Activated effector memory CD4-positive, alpha-beta T cell treated with anti-CD3 and anti-CD28 coated beads, Interleukin-2, amount 50 U/mL, for 16 hours (primary cell): Measurements from ENCODE around the gene STRN.
"Not testable (repeated sequence)": the region's sequence is repeated elsewhere in the genome, so short reads cannot be mapped to it uniquely, and the experiment has no call there.

ENCODE experiments used
- DNase-seq: peaks from one replicate; pipeline ENCODE4 v3.0.0-alpha.2; 2020

STRN gene

DNA sequence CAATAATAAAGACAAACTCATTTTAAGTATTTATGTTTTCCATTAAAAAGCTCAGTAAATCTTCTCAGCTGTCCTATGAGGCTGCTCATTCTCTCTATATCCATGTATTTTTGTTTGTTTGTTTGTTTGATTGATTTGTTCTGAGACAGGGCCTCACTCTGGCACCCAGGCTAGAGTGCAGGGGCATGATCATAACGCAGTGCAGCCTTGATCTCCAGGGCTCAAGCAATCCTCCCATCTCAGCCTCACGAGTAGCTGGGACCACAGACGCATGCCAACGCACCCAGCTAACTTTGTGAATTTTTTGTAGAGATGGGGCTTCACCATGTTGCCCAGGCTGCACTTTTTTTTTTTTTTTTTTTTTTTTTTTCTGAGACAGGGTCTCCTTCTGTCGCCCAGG is 5.6 kb downstream of the STRN start:
- no peak for DNase-seq

DNA sequence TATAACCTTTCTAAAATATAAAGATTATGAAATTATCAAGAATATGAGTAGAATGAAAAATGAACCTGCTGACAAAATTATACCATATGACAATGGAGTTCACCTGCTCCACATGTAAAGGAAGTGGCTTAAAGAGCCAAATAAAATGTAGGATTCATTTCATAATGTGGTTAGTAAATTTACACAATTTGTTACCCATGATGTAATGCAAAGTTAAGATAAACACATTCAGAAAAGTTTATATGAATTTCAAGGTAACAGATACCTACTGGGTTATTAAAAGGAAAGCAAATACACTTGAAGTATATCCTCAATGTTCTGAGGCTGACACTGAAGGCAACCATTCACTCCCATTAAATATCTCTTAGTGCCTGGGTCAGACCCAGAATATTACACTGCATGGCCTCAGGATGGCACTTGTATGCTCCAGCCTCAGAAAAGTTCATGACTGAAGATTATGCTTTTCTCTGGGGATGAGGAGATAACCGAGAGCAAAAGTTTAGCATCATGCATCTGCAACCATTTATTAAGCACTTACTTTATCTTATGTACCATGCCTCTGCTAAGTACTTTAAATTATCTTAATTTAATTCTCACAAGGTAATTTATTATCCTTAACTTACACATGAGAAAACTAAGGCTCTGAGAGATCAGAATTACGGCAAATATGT is 6.2 kb downstream of the STRN start:
- DNase-seq, result no peak

DNA sequence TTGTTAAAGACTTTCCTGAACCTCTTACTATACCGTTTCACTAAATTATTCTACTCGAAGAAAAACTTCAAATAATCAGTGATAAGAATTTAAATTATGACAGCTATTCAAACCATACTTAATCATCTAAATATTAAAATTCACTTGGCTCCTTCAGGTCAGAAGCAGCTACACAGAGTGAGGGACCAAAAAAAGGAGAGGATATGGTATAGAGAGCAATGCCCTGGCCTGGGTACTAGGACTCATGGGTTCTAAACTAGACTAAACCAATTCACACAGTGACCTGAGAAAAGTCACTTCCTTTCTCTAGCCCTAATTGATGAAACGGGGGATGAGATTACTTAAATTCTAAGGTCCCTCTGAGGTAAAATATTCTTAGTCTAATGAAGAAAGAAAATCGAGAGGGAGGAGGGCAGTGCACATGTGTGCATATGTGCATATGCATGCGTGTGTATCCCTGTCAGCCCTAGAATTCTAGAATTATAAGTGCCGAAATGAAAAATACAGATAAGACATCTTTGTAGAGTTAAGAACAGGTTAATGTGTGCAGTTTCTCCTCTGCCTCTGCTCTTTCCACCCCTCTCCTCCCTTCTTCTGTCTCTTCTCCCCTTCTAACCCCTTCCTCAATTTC is 11.2 kb downstream of the STRN start:
- no peak for DNase-seq

DNA sequence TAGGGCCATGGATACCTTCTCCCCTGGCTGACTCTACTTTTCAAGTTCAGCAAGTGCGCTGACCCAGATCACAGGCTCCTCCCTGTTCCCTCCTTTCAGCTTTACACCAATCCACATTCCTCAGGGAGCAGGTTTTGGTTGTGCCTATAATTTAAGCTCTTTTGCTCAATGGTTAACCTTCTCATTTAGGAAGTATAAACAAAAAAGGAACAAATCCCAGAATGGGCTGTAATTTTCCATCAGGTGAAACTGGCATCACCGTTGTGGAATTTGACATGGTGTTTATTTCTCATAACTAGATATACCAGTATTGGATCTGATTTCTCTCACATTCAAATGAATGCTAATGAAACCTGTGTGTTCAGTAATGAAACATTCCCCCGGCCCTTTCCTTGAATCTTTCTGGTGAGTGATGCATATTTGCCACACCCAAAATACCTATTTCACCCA is 13.6 kb downstream of the STRN start:
- DNase-seq, result no peak

DNA sequence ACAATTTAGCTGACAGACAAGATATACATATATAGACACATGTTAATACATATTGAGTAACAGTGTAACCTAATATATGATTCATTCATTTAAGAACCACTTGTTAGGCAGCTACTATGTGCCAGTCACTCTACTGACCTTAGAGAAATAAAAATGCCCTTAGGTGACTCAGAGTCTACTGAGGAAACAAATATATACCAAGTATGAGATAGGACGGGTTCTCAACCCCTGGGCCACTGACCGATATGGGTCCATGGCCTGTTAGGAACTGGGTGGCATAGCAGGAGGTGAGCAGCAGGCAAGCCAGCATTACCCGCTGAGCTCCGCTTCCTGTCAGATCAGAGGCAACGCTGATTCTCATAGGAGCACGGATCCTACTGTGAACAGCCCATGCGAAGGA is 14.8 kb downstream of the STRN start:
- DNase-seq, result no peak

DNA sequence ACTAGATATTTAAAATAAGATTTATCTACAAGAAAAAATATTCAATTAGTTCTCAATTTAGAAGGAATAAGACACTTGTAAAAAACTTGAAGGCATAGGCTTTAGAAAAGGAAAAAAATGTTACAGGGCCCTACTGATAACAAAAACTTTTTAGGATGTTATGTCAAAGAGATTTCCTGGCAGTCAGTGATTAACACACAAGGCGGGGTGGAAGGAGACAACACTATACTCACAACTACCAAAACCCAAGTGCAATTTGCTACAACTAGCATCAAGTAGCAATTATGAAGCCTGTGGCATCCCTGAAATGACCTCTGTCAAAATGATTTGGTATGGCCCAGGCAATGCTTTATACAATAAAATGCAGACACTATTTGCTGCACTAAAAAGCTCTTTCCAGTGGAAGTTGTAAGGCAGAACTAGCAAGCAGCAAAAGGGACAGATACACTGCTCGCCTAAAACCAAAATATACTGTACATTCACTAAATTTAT is 15.3 kb downstream of the STRN start:
- DNase-seq, result no peak

DNA sequence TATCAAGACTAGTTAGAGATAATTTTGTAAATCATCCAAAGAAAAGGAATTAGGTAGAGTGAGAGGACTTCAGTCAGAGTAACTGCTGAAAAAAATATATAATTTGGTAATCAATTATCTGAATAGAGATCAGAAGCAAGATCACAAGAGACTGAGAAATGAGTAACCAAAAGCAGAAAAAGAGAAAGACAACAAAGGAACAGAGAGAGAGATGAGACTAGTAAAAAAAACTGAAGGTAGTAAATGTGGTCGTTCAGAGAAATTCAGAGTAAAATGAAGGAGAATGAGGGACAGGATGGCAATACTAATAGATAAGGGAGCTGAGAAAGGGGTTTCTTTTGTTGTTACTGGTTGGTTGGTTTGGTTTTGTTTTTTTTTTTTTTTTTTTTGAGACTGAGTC is 16.5 kb downstream of the STRN start:
- DNase-seq, result no peak

DNA sequence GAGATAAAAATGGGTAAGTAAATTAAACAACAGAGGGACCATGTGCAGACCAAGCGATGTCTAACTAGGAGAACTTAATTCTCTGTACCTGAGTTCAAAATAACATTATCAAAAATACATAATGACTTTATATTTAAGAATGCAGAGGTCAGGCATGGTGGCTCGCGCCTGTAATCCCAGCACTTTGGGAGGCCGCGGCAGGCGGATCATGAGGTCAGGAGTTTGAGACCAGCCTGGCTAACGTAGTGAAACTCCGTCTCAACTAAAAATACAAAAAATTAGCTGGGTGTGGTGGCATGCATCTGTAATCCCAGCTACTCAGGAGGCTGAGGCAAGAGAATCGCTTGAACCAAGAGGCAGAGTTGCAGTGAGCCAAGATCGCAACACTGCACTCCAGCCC is 21.1 kb downstream of the STRN start:
- not testable (repeated sequence) for DNase-seq

DNA sequence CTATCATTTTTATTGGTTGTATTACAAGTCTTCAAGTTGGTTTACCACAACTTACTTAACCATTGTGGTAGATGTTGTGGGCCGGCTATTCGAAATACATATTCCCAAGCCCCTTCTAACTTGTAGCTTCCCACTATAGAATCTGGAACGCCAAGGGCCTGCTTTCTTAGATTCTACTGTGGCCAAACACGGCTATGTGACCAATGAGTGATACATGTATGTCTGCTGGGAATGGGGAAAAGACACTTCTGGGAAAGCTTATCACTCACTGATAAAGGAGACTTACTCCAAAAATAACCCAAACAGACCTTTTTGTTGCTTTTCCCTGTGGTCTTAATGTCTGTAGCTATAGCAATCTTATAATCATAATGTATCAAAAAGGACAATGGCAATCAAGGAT is 24.5 kb downstream of the STRN start:
- DNase-seq, result no peak

DNA sequence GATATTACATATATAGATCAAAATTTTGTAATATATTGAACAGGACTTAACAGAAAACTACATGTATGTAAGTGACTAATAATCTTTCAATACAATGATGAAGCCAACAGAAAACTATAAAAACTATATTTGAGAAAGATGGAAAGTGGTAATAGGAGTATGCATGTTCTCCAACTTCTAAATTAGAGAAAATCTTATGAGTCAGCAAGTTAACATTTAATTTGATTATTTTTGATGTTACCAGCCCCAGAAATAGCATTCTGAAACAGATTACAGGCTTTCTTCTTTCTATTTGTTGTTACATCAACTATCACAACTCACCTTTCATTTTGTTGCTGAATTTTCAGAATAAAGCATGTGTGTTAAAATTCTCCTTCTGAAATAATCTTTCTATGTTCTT is 29.8 kb downstream of the STRN start:
- not testable (repeated sequence) for DNase-seq

DNA sequence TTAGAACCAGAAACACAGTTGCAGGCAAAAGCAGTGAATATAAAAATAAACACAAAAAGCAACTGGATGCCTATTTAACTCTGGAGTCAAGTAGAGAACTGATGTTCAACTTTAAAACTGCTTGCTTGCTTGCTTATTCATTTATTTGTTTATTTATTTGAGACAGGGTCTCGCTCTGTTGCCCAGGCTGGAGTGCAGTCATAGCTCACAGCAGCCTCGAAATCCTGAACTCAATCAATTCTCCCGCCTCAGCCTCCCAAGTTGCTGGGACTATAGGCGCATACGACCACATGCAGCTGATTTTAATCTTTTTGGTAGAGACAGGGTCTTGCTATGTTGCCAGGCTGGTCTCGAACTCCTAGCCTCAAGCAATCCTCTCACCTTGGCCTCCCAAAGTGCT is 34.6 kb downstream of the STRN start:
- DNase-seq, result not testable (repeated sequence)

DNA sequence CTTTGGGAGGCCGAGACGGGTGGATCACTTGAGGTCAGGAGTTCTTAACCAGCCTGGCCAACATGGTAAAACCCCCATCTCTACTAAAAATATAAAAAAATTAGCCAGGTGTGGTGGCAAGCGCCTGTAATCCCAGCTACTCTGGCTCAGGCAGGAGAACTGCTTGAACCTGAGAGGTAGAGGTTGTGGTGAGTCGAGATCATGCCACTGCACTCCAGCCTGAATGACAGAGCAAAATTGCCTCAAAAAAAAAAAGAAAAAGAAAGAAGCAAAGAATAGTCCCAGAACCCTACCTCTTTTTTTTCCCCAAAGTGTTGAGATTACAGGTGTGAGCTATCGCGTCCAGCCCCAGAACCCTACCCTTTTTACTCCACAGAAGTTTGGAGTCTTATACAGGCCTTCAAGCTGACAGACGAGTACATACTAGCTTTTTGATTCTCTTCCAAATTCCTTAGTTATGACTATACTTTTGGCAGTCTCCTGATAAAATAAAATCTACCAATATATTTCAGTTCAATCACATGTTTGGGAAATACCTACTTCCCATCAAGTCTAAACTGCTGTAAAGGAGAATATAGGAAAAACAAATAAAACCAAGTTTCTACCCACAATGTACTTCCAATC is 35.4 kb downstream of the STRN start:
- DNase-seq, result not testable (repeated sequence)

DNA sequence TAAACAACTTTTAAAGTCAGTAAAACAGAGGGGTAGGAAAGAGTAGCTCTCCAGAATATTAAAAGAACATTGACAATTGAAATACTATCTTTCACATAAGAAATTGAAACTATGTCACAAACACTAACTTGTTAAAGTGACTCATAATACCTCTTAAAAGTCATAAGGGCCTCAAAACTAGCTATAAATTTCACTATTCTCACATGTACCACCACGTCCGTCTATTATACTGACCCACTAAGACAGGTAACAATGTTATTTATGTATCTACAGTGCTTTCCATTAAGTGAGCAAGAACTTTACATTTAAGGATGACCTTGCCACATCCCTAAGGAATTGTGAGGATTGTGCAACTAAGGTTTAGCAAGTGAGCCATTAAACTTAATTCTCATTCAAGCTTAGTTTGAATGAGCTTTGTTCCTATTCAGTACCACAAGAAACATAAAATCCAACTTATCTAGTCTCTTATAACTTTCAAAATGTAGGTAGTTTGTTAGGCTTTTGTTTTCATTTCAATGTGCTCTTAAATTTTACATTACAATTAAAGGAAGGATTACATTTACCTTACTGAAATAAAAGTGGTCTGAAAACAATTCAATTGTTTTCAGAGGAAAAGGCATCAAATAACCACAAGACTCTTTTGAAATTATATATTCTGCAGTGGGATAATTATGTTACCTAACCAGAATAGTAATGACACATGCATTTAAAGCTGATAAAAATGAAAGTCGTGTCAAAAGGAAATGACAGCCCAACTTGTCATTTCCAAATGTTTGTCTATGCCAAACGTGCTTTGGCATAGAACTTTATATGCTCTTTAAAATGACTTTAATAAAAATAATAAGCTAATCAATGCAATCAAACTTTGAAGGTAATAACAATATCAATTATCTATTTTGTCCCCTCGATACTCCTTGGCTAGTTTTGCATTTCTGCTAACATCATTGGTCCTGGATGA is 39.9 kb downstream of the STRN start:
- DNase-seq, result not testable (repeated sequence)

DNA sequence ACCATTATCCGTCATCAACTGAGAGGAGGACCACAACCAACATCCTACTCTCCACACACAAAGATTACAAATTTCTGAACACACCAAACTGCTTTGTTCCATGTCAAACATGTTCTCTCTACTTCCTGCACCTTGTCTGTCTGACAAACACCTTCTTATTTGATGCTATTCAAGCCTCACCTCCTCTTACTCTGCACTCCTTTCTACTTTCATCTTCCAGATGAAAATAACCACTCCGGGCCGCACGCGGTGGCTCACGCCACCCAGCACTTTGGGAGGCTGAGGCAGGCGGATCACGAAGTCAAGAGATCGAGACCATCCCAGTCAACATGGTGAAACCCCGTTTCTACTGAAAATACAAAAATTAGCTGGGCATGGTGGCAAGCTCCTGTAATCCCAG is 43.7 kb downstream of the STRN start:
- not testable (repeated sequence) for DNase-seq

DNA sequence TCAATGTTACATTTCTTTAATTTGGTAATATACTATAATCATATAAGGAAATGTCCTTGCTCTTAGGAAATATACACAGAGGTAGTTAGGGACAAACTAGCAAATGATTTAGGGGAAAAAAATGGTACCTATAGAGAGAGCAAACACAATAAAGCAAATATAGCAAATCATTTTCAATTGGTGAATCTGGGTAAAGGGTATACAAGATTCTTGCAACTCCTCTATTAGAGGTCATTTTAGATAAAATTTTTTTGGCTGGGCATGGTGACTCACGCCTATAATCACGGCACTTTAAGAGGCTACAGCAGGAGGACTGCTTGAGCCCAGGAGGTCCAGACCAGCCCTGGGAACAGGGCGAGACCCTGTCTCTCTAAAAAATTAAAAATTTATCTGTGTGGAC is 44.4 kb downstream of the STRN start:
- no peak for DNase-seq

DNA sequence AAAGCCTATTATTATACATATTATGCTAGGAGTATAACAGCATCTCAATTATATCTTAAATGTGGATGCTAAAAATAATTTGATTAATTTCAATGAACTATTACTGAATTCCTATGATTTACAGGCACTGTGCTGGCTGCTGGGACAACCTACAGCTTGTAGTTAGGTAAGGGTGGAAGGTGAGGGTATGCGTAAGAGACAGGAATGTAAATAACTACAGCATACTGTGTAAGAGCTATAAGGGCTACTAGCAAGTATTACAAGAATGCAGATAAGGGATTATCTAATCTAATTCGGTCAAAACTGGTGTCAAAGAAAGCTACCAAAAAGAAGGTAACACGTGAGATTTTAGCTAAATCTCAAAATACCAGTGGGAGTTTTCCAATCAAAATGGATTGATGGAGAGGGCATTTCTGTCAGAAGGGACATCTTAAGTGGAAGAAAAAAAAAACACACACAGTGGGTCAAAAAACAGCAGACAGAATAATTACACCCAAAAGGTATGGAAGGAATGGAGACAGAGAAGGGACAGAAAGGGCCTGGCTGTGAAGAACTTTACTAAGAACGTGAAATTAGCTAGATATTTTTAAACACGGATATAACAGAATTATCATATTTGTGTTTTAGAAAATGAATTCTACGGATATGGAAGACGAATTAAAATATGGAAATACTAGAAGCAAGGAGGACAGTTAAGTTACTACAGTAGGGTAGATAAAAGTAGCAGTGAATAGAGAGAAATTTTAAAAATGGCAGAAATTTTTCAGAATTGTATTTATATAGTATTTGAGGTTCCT is 47.1 kb downstream of the STRN start:
- no peak for DNase-seq

DNA sequence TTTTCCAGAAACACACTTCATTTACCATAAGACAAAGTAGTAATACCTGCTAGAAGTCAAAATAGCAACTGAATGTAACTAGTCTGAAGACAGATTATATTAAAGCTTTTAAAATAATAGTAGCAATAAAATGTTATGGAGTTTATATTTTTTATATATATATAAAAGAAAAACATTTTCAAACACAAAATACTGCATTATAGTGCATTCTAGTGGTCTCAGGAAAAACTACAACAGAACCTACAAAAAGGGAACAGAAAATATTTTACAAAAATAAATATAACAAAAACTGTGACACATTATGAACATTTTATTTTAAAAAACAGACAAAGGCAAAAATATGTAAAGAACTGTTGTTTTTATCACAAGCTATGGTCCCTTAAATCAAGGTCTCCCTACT is 48.0 kb downstream of the STRN start:
- DNase-seq, result no peak

DNA sequence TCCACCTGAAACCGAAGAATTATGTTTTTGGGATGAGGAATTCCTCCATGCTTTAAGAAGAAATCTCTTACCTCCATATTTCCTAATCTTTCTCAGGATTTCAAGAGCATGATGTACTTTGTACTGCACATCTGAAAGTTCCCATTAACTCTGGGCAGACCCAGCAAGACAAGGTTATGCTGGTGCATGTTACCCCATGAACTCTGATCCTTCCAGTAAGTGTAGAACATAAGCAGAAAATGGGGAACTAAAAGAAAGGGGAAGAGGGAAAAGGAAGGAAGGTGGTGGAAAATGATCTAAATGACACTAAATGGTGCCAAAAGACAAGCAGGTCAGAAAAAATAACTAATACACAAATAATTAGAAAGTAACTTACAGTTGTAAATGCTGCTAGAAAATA is 50.7 kb downstream of the STRN start:
- DNase-seq, result no peak

DNA sequence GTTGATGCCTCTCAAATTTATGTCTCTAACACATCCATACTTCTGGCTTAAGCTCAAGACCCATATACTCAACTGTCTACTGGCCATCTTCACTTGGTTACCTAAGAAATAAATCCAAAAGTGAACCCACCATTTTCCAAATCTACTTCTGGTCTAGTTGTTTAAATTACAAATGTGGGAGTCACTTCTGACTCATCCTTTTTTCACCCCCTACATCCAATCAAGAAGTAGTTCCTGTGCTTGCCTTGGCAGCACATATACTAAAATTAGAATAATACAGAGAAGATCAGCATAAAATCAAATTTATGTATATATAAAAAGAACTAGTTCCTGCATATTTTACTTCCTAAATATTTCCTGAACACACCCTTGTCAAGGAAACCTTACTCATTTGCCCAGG is 53.6 kb downstream of the STRN start:
- DNase-seq, result no peak

DNA sequence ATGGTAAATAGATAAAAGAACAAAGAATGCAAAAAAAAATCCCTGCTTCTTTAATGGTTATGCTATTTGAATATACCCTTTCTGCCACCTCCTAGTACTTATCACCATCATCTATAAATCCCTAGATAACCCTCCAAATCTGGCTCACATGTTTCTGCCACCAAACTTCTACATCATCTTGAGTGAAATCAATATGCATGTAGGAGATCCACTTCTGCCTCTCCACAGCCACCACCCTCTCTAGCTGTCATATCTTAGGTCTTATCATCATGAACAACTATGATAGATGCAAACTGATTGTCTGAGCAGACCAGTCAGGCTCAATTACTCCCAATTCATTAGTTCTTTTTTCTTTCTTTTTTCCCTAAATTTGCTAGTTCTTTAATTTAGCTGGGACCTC is 55.3 kb downstream of the STRN start:
- no peak for DNase-seq

DNA sequence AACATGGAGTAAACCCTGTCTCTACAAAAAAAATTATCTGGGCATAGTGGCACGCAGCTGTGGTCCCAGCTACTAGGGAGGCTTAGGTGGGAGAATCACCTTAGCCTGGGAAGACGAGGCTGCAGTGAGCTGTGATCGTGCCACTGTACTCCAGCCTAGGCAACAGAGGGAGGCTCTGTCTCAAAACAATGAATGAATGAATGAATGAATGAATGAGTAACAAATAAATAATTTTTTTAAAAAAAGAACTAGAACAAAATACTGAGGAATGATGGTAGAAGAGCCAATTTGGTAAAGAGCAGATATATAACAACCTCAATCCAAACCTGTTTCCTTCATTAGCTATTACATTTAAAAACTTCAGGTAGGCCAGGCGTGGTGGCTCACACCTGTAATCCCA is 60.1 kb downstream of the STRN start:
- no peak for DNase-seq

DNA sequence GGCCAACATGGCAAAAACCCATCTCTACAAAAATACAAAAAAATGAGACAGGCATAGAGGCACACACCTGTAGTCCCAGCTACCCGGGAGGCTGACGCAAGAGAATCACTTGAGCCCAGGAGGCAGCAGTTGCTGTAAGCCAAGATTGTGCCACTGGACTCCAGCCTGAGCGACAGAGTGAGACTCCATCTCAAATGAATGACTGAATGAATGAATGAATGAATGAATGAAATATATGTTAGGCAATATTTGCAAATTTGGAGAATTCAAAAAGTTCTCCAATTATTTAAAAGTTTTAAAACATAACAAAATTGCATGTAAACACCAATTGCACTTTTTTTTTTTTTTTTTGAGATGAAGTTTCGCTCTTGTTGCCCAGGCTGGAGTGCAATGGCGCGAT is 61.7 kb downstream of the STRN start:
- DNase-seq, result no peak
